DMS 273 (cell line): ENCODE results near the gene FAM13A.
A peak's percentile ranks its signal among the peaks of the same experiment; 100 is the strongest.
"Not testable (repeated sequence)": the region's sequence is repeated elsewhere in the genome, so short reads cannot be mapped to it uniquely, and the experiment has no call there.

ENCODE experiments used
- DNase-seq: peaks from one replicate; lab custom pipeline; 2025; ENCODE audit not compliant: unreplicated experiment; lab: John Stamatoyannopoulos, UW

FAM13A gene

DNA sequence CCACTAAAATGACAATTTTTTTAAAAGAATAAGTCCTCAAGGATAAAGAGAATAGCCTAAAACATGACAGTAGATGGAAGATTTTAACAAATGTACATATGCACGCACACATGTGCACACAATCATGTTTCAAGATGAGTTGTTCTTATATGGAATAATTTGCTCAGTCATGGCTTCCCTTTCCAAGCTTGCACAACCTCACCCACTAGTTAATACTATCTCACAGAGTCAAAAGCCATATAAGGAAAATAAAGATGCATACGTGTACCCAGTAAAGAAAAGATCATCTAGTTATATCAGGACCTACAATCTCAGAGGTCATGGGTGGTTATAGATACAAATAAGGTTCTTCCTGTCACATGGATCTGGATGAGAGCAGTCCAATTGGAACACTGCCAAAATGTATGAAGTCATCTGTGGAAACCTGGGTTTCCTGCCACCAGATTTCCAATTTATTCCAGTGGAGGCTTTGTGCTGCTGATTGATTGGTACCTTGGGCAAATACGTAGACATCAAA is 56.1 kb downstream of the FAM13A start:
- peak; percentile 89 for DNase-seq

DNA sequence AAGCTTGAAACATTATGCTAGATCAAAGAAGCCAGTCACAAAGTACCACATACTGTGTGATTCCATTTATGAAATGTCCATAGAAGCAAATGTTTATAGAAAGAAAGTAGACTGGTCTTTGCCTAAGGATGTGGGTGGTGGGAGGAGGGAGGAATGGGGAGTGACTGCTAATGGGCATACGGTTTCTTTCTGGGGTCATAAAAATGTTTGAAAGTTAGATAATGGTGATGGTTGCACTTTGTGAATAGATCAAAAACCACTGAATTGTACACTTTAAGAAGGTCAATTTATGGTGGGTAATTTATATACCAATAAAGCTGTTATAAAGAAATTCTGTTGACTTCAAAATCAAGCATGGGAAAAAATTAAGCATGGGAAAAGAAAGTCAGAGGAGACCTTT is 56.6 kb downstream of the FAM13A start:
- no peak for DNase-seq

DNA sequence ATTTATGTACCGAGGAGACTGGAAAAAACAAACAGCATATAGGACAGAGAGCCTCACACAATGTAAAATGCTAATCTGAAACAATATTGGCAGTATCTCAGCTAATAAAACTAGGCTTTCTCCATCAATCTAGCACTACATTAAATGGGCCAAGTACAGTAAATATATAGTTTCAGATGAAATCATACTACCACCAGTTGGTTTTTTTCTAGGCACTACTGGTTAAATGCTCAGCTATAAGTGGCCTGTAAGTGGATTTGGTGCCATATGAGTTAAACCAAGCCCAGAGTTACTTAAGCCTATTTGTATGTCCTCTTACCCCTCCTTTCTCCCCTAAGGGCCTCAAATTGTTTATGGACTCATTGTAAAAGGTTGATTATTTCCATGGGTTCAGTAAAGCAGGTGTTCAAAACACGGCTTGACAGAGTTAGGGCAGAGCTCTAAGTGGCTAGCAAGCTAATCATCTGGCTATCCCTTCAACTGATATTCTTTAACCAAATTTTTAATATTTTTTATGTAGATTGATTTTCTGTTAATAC is 57.5 kb downstream of the FAM13A start:
- DNase-seq: no peak

DNA sequence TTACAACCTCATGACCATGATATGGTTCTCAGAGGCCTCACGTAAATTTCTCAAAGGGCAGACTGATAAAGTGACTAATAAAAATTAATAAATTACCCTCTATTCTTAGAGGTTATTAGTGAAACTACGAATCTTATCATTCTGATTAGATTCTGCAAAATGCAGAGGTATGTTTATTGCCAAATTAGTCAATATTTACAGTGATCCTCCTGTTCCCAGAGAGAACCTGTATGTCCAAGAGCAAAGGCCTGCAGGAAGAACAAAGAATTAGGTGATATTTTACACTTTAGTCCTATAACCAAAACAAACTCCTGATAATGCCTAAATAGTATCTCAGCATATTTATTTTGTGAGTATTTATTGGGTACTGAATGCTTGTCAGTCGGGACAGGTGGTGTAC is 58.1 kb downstream of the FAM13A start:
- DNase-seq: no peak

DNA sequence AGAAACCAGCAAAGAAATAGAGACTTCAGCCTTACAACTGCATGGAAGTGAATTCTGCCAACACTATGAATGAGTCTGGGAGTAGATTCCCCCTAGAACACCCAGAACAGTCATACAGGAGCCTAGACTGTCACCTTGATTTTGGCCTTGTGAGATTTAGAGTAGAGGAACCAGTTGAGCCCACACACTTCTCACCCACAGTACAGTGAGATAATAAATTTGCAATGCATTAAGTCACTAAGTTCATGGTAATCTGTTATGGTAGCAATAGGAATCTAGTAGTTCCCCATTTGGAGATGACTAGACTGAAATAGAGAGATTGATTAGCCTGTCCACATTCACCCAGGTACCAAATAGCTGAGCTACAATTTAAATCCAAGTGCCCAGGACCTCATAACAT is 59.0 kb downstream of the FAM13A start:
- no peak for DNase-seq

DNA sequence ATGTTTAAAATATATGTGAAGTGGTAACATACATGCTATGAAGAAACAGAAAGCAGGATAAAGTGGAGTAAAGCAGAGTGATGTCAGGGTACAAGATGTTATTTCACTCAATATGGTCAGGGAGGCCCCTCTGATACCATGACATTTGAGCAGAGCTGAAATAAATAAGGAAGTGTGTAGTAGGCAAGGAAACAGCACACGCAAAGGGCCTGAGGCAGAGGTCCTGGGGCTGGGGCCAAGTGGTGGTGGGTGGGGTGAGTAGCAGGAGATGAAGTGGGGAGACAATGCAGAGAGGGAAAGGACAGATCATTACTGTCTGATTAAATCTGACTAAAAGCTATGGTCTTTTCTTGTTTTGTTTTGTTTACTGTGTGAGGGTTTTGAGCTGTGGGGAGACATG is 61.1 kb downstream of the FAM13A start:
- no peak for DNase-seq

DNA sequence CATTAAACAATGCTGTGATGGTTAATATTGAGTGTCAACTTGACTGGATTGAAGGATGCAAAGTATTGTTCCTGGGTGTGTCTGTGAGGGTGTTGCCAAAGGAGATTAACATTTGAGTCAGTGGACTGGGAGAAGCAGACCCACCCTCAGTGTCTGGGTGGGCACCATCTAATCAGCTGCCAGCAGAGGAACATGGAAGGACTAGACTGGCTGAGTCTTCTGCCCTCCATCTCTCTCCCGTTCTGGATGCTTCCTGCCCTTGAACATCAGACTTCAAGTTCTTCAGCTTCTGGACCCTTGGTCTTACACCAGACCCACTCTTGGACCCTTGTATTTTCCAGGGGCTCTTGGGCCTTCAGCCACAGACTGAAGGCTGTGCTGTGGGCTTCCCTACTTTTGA is 61.7 kb downstream of the FAM13A start:
- not testable (repeated sequence) for DNase-seq

DNA sequence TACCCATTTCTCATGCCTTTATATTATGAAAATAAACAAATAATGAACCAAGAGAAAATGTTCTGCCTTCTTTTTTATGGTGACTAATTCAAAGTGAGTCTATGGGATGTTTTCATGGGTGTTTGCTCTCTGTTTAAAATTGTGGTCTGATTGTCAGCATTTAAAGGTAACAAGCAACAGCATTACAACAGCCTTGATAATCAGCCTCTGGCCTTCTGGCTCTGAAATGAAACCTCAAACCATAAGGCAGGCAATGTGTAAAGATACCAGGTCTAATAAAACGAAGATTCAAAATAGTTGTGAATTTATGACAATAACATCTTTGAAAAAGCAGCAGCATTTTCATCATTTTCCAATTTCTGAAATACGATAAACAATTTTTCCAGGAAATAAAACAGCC is 63.7 kb downstream of the FAM13A start:
- DNase-seq: no peak

DNA sequence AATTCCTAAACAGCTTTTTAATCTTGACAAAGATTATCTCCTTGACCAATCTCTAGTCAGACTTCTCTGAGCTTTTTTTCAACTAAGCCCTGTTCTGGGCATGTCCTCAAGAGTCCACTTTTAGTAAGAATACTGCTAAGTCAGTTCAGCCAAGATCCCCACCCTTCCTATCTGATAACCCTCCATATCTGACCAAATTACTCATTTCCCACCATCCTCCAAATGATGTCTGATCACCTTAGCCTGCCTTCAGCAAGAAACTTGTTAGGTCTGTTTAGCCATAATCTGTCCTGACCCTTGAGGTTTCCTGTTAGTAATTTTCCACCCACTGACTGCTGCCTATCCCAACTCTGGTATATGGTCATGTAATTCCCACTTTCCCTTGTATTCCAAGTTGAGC is 65.2 kb downstream of the FAM13A start:
- no peak for DNase-seq

DNA sequence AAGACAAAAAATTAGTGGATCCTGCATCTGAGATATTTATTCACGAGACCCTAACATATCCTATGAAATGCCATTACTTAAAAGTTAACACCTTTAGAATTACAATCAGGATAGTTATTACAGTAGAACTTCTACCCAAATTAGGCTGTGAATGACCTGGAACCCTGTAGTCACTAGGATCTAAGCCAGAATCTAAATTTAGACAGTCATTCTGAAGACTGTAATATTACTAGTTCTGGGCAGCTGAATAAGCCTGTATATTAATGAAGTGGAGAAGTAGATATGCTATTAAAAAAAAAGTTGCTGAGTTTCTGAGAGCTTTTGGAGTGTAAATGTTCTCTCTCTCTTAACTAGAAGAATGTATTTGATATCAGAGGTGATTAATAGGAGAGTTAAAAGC is 67.0 kb downstream of the FAM13A start:
- no peak for DNase-seq

DNA sequence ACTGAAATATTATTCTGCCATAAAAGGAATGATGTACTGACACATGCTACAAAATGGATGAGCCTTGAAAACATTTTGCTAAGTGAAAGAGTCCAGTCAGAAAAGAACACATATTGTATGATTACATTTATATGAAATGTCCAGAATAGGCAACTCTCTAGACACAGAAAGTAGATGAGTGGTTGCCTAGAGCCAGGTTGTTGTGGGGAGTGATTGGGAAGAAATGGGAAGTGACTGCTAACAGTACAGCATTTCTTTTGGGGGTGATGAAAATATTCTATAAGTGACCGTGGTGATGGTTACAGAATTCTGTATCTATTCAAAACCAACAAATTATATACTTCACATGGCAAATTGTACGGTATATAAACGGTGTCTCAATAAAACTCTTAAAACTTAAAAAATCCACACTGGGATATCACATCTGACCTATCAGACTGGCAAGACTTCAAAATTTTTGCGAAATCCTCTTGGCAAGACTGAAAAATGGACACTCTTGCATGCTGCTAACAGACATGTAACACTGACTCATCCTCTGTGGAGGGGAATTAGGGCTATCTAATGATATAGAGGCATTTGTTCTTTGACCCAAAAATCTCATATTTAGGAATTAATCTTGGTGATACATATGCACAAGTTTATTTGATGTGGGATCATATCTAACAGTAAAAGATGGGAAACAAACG is 71.8 kb downstream of the FAM13A start:
- DNase-seq: no peak

DNA sequence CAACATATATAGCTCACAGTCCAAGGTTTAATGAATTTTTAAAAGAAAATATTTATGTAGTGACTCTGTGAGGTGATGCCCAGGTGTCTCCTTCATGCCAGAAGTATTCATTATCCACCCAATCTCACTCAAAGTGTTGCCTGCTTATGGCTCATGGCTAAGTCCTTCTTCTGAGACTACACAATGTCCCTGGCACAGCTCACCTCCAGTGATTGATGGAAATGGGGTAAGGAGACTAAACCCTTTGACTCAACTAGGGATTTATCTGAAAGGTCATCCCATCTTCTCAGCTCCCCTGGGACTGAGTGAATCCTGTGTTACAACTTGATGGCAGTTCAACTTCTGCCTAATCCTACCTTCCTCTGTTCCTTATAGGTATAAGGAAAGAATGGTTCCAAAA is 74.2 kb downstream of the FAM13A start:
- DNase-seq: no peak

DNA sequence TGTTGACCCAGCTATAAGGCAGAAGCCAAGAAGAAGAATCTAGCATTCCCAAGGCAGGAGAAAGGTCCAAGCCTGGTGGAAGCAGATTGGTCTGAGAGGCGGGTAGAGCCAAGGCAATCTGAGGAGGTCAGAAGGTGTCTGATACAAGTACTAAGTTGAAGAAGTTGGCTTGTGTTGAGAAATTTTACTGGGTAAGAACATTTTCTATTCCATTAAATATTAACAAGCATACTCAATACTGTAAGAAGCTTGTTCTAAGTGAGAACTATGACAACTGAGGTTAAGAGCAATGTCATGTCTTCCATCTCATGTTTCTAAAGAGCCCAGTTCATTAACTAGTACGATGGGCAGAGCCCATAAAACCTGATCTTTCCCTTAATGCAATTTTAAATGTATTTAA is 75.0 kb downstream of the FAM13A start:
- DNase-seq: no peak

DNA sequence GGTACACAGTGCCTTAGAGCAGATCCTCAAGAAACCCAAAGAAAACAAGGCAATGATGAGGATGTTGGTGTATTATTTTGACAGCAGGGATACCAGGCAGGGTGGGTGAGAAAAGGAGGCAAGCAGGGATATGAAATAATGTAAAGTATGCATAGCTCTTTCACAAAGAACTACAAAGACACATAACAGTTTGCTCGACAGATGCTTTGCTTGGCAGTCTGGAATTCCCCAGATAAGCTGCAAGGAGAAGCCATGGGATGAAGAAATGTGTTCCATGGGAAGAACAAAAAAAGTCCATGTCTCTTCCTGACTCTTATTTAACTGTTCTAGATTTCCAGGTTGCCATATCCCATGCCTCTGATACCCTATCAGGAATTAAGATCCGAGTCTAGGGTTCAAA is 75.4 kb downstream of the FAM13A start:
- DNase-seq: peak; percentile 16

DNA sequence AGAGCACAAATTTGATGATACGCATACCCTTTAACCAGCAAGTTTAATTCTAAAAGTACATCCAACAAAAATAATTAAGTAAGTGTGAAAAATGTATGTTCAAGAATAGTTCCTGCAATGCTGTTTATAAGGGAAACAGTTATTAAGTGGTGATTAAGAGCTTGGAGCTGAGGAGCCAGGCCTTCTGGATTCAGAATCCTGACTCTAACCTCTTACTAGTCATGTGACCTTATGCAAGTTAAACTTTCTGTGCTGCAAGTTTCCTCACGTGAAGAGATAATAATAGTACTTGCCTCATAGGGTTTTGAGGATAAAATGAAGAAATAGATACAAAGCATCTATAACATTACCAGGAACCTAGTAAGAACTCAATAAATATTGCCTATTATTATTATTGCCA is 77.7 kb downstream of the FAM13A start:
- no peak for DNase-seq

DNA sequence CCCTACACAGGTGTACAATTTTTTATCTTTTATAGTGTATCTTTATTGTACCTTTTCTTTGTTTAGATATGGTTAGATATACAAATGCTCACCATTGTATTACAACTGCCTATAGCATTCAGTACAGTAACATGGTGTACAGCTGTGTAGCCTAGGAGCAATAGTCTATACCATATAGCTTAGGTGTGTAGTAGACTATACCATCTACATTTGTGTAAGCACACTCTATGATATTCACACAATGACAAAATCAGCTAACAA is 80.3 kb downstream of the FAM13A start:
- no peak for DNase-seq

DNA sequence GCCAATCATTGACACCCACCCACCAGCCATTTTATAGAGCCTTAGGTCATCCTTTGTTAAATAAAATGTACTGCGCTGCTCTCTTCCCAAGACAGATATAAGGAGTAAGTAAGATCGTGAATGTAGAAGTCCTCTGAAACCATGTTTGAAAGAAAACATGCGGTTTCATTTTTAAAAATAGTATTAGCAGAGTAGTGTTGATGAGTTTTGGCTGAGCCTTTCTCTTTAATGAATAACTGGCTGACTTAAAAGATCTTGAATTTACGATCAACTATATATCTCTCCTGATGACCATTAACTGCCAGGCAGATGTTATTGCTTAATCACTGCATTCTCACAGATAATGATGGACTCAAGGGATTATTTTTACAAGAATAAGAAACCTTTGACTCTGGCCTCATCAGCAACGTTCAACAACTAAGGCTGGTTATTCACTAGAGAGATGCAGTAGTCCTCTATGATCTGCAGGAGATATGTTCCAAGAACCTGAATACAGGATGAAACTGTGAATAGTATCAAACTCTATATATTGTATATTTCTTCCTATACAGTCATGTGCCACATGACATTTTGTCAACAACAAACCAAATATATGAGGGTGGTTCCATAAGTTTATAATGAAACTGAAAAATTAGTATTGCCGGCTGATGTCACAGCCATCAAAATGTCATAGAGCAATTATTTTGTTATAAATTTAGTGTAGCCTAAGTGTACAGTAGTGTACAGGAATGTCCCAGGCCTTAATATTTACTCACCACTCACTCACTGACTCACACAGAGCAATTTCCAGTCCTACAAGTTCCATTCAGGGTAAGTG is 80.8 kb downstream of the FAM13A start:
- DNase-seq: no peak

DNA sequence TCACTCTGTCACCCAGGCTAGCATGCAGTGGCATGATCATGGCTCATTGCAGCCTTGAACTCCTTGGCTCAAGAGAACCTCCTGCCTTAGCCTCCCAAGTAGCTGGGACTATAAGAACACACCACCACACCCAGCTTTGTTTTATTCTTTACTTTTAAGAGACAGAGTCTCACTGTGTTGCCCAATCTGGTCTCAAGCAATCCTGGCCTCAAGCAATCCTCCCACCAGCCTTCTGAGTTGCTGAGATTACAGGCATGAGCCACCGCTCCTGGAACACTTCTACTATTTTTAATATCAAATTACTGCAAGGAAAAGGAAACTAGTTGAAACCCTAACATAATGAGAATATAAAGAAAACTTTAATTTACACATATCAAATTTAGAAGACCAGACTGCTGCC is 85.4 kb downstream of the FAM13A start:
- no peak for DNase-seq

DNA sequence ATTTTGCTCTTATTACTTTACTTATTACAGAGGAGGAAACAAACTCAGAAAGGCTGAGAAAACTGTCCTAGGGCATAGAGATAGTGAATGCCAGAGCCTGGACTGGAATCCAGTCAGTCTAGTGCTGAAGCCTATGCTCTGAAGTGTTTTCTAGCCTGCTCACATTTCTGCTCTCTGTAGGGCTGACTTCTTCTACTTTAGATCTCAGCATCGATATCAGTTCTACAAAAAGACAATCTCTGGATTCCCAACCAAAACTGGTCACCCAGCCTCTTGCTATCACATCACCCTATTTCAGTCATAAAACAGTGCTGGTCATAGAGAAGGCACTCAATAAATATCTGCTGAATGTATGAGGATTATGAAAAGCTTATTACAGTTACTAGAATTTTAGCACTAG is 87.2 kb downstream of the FAM13A start:
- DNase-seq: no peak

DNA sequence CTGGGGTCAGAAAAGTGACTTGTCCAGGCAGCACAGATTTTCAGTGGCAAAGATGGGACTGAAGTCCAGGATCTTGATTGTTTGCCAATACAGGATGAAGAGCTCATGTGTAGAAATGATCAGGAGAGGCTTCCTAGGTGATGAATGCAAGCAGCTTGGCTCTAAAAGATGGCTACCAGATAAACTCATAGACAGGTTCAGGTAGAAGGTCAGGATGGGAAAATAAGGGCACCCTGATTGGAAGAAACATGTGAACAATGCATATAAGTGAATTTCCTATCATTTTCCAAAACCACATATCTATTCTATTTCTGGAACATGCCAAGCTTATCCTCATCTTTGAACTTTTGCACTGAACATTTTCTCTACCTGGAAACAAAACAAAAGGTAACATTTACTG is 87.7 kb downstream of the FAM13A start:
- no peak for DNase-seq

DNA sequence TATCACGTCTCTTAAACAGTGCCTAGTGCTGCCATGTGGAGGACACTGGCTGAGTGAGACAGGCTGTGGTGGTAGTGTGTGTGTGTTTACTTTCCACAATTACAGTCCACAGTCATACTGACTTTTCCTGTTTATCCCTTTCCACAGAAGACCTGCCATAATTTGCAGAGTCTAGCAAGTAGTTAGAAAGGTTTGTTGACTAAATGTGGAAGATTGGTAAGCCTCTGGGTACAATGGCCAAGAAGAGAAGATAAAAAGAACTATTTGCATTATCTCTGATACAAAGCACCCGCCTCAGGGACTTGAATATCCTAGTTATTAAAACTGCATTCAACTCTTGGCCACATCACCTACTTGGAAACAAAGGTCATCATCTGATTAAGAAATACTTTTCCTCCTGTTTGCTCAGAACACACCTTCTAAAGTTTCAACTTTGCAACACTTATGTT is 89.1 kb downstream of the FAM13A start:
- DNase-seq: no peak

DNA sequence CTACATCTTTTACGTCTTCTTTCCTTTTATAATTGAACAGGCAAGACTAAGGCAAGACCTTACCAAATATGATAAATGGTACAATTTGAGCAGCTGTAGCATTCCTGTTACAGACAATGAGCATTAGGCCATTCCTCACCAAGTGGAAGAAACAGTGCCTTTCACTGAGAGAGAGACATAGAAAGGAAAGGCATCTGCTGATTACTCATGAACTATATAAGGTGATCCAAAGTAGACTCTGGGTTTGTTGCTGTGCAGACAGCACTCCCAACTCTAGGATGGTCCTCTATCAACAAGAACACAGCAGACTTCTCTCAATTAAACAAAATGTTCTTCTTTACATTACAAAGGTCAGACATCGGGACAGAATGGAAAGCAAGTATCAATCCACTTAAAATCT is 91.9 kb downstream of the FAM13A start:
- DNase-seq: no peak
